ENCODE results near the gene HEBP2.

HEBP2 gene

DNA sequence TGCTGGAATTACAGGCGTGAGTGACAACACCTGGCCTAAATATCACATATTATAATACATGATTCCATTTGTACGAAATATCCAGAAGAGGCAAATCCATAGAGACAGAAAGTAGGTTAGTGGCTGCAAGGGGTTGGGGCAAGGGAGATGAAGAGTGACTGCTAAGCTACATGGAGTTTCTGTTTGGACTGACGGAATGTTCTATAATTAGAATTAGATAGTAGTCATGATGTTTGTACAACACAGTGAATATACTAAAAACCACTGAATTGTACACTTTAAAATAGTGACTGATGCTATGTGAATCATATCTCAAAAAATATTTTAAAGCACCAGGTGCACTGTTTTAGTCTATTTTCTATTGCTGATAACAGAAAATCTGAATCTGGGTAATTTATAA lies 3.7 kb upstream of the HEBP2 start:
- Histone ChIP-seq H3K4me3 (ENCODE audit: low read length) (no peak overlapping the region), H3K27ac (ENCODE audit: low read length) (no peak overlapping the region), H4K20me1 (ENCODE audit: insufficient read depth, low read length) (no peaks in the 10 kb centered on the region), H3K27me3 (ENCODE audit: low read depth, low read length) (no peaks in the 10 kb centered on the region), H3K36me3 (replicated peaks; ENCODE audit: low read depth, low read length) (no peaks in the 10 kb centered on the region), H3K9ac (ENCODE audit: low read length) (no peak overlapping the region), H2AFZ (ENCODE audit: low read depth, low read length) (no peak overlapping the region), H3K9me3 (ENCODE audit: insufficient read depth, low read length) (no peaks in the 10 kb centered on the region), H3K4me2 (ENCODE audit: low read length) (no peak overlapping the region), H3K4me1 (ENCODE audit: low read length) (peaks cover 4% of the 10 kb centered on the region; the same call in 1 of the 2 replicates), H3K79me2 (ENCODE audit: low read length) (no peaks in the 10 kb centered on the region)
- TF ChIP-seq, protein P1, sequence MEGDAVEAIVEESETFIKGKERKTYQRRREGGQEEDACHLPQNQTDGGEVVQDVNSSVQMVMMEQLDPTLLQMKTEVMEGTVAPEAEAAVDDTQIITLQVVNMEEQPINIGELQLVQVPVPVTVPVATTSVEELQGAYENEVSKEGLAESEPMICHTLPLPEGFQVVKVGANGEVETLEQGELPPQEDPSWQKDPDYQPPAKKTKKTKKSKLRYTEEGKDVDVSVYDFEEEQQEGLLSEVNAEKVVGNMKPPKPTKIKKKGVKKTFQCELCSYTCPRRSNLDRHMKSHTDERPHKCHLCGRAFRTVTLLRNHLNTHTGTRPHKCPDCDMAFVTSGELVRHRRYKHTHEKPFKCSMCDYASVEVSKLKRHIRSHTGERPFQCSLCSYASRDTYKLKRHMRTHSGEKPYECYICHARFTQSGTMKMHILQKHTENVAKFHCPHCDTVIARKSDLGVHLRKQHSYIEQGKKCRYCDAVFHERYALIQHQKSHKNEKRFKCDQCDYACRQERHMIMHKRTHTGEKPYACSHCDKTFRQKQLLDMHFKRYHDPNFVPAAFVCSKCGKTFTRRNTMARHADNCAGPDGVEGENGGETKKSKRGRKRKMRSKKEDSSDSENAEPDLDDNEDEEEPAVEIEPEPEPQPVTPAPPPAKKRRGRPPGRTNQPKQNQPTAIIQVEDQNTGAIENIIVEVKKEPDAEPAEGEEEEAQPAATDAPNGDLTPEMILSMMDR (IDR thresholded peaks at IDR 0.05; ENCODE audit: low read depth, low read length), result no peak
- no peak for TF ChIP-seq EZH2phosphoT487 (IDR thresholded peaks at IDR 0.05; ENCODE audit: low read depth)

DNA sequence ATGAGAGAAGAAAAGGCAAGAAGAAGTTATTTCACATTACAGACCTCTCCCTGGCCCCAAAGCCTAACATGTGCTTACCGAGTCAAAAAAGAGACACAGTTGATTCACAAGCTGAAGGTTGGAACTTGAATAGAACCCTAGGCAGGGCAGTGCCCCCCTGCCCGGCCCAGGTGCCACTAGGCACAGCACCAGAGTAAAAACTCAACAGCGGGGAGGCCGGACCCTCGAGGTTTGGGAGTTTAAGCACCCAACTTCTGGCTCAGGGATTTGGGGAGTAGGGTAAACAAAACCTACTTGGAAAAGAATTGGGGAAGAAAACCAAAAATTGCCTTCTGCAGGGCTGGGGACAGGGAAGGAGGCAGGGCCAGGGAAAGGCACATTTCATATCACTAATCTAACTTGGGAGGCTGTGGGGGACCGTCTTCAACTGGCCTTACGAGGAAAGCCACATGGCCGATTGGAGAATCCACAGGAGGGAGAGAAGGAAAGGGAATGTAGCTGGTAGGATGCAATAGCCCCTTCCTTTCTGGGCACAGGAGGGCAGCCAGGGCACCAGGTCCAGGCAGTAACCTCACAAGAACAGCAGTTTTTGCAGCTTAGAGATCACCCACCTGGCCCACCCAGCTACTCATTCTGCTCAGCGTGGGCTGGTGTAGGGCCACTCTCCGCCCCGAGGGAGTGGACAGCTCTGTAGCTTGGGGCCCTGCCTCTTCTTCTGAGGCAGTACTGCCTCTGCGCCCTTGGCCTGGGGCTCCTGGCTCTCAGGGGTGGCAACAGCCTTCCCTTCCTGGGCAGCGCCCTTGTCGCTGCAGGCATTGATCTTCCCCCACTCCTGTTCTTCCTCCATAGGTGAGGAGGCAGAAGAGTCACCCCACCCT lies 1.8 kb upstream of the HEBP2 start:
- H2AFZ ChIP-seq (ENCODE audit: low read depth, low read length), result no peak overlapping the region
- H3K9ac ChIP-seq (ENCODE audit: low read length), result no peak overlapping the region
- H3K36me3 ChIP-seq (replicated peaks; ENCODE audit: low read depth, low read length), result peaks cover 6% of the 10 kb centered on the region
- H3K4me1 ChIP-seq (ENCODE audit: low read length), result peaks cover 5% of the 10 kb centered on the region; the same call in 1 of the 2 replicates
- H4K20me1 ChIP-seq (ENCODE audit: insufficient read depth, low read length), result no peaks in the 10 kb centered on the region
- no peak overlapping the region for H3K4me2 ChIP-seq (ENCODE audit: low read length)
- no peaks in the 10 kb centered on the region for H3K9me3 ChIP-seq (ENCODE audit: insufficient read depth, low read length)
- no peaks in the 10 kb centered on the region for H3K79me2 ChIP-seq (ENCODE audit: low read length)
- H3K27ac ChIP-seq (ENCODE audit: low read length), result no peak overlapping the region
- TF ChIP-seq, protein P1 (IDR thresholded peaks at IDR 0.05; ENCODE audit: low read depth, low read length), result no peak
- no peak for TF ChIP-seq EZH2phosphoT487 (IDR thresholded peaks at IDR 0.05; ENCODE audit: low read depth)
- H3K4me3 ChIP-seq (ENCODE audit: low read length), result no peak overlapping the region
- H3K27me3 ChIP-seq (ENCODE audit: low read depth, low read length), result no peaks in the 10 kb centered on the region

DNA sequence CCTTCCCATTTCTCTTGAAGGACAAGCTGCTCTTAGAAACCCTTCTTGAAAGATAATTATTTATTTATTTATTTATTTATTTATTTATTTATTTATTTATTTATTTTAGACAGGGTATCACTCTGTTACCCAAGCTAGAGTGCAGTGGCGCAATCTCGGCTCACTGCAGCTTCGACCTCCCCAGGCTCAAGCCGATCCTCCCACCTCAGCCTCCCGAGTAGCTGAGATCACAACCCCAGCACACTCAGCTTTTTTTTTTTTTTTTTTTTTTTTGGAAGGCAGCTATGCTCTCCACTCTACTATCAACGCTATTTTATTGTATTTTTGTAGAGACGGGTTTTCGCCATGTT lies 1.2 kb upstream of the HEBP2 start:
- H2AFZ ChIP-seq (ENCODE audit: low read depth, low read length), result peak overlapping the region; percentile 97
- peaks cover 5% of the 10 kb centered on the region; the same call in 1 of the 2 replicates for H3K4me1 ChIP-seq (ENCODE audit: low read length)
- no peaks in the 10 kb centered on the region for H3K79me2 ChIP-seq (ENCODE audit: low read length)
- peak overlapping the region; percentile 95; the same call in 1 of the 2 replicates for H3K9ac ChIP-seq (ENCODE audit: low read length)
- no peak overlapping the region for H3K27ac ChIP-seq (ENCODE audit: low read length)
- H3K4me2 ChIP-seq (ENCODE audit: low read length), result peak overlapping the region; percentile 95
- H3K36me3 ChIP-seq (replicated peaks; ENCODE audit: low read depth, low read length), result peaks cover 11% of the 10 kb centered on the region
- H3K9me3 ChIP-seq (ENCODE audit: insufficient read depth, low read length), result no peaks in the 10 kb centered on the region
- no peaks in the 10 kb centered on the region for H3K27me3 ChIP-seq (ENCODE audit: low read depth, low read length)
- TF ChIP-seq, protein P1 (IDR thresholded peaks at IDR 0.05; ENCODE audit: low read depth, low read length), result no peak
- TF ChIP-seq EZH2phosphoT487 (IDR thresholded peaks at IDR 0.05; ENCODE audit: low read depth), result no peak
- peak overlapping the region; percentile 97 for H3K4me3 ChIP-seq (ENCODE audit: low read length)
- no peaks in the 10 kb centered on the region for H4K20me1 ChIP-seq (ENCODE audit: insufficient read depth, low read length)

DNA sequence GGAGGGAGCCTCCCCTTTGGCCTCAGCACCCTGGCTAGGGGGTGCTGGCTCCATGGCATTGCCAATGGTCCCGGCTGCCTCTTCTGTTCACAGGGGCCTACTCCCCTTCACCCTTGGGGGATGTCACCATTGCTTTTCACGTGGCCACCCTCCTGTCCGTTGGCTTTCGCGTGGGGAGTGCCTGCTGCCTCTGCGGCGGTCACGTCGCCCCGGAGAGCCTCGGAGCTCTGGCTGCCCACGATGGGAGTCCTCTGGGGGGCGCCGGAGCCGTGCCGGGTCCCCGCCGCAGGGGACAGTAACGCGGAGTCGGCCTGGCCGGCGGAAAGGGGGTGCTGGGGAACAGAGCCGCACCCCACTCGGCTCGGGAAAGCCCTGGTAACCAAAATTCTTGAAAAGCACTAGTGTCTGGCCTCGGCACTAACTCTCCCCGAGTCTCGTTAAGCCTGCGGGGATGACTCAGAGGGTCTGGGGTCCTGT lies 661 bp upstream of the HEBP2 start:
- H3K27ac ChIP-seq (ENCODE audit: low read length), result peak overlapping the region; percentile 53
- TF ChIP-seq EZH2phosphoT487 (IDR thresholded peaks at IDR 0.05; ENCODE audit: low read depth), result no peak
- TF ChIP-seq, protein P1 (IDR thresholded peaks at IDR 0.05; ENCODE audit: low read depth, low read length), result peak; percentile 35

More for the DNA sequence above, 661 bp upstream of the HEBP2 start:
- Histone ChIP-seq H3K4me3 (ENCODE audit: low read length) (peak overlapping the region; percentile 97), H3K9ac (ENCODE audit: low read length) (peak overlapping the region; percentile 95), H4K20me1 (ENCODE audit: insufficient read depth, low read length) (no peaks in the 10 kb centered on the region), H3K4me1 (ENCODE audit: low read length) (peaks cover 5% of the 10 kb centered on the region; the same call in 1 of the 2 replicates), H3K4me2 (ENCODE audit: low read length) (peak overlapping the region; percentile 95), H3K79me2 (ENCODE audit: low read length) (no peaks in the 10 kb centered on the region), H3K36me3 (replicated peaks; ENCODE audit: low read depth, low read length) (peaks cover 12% of the 10 kb centered on the region), H3K27me3 (ENCODE audit: low read depth, low read length) (no peaks in the 10 kb centered on the region), H2AFZ (ENCODE audit: low read depth, low read length) (peak overlapping the region; percentile 97), H3K9me3 (ENCODE audit: insufficient read depth, low read length) (no peaks in the 10 kb centered on the region)

Measured in OCI-LY3 (cell line).